Skin epidermis (tissue), 12 donors: ENCODE measurements around the gene CD70.
A peak's percentile ranks its signal among the peaks of the same experiment; 100 is the strongest.
"Not testable (repeated sequence)": the region's sequence is repeated elsewhere in the genome, so short reads cannot be mapped to it uniquely, and the experiment has no call there.

ENCODE experiments used
- H3K27ac ChIP-seq, 21 experiments: fragments of 200-600 bp; sonication (generic) in 11 of 21; one replicate each; pipeline ENCODE4 v1.5.0; 2020; ENCODE audit warnings: mild to moderate bottlenecking in 3 of 21, inconsistent platforms in 2 of 21, moderate library complexity in 2 of 21
- H3K4me3 ChIP-seq, 7 experiments: fragments of 200-600 bp; sonication (generic) in 2 of 7; one replicate each; pipeline ENCODE4 v1.5.0; 2020; ENCODE audit warnings: inconsistent platforms in 2 of 7, mild to moderate bottlenecking in 2 of 7, moderate library complexity in 1 of 7

Gene CD70, protein sequence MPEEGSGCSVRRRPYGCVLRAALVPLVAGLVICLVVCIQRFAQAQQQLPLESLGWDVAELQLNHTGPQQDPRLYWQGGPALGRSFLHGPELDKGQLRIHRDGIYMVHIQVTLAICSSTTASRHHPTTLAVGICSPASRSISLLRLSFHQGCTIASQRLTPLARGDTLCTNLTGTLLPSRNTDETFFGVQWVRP

DNA sequence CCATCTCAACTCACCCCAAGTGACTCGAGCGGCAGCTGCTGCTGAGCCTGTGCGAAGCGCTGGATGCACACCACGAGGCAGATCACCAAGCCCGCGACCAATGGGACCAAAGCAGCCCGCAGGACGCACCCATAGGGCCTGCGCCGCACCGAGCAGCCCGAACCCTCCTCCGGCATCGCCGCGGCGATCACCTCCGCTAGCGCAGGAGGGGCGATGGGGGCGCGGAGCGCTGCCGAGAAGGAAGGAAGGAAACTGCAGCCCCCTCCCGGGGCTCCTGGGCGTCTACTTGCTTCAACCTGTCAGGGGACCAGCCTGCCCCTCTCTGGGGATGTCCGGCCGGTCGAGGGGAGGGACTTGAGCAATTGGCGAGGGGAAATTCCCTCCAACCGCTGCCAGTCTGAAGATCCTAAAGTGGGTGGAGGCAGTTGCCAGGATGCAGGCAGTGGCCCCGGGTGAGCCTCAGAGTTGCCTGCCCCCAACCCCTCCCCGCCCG, at the start of gene CD70:
CD70 (minus strand) TSS at position 324 of the 493 bp plus-strand sequence; CDS start at position 176, 148 bp downstream.
- Histone ChIP-seq H3K4me3 (peak within 1 kb of the TSS in 6 of 7 experiments; percentile 8 to 33 (median 19)), H3K27ac (peak within 1 kb of the TSS in 8 of 21 experiments; percentile 1 to 69 (median 40))

GRCh38 chr19:6640333-6640732, 49.4 kb upstream of the CD70 start:
- H3K4me3 ChIP-seq, H3K27ac ChIP-seq: not testable (repeated sequence)

DNA sequence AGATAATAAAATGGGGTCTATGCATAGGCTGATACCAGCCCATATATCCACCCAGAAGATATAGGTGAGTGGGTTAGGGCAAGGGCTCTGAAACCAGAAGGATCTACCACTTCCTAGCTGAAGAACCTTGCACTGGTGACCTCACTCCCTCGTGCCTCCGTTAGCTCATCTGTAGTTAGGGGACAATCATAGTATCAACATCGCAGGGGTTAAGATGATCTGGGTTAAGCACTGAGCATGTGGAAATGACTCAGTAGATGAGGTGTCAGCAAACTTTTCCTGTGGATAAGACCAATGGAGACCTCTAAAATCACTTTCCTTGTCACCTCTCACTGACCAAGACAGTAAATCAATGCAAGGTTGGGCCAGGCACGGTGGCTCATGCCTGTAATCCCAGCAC, 48.5 kb upstream of the CD70 start:
- H3K4me3 ChIP-seq = no peak overlapping the region
- no peak overlapping the region for H3K27ac ChIP-seq

DNA sequence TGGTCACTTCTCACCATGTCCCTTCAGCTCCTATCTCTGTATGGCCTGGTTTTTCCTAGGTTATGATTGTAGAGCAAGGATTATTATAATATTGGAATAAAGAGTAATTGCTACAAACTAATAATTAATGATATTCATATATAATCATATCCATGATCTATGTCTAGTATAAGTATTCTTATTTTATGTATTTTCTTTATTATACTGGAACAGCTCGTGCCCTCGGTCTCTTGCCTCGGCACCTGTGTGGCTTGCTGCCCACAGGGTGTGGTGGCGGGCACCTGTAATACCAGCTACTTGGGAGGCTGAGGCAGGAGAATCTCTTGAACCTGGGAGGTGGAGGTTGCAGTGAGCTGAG, 42.5 kb upstream of the CD70 start:
- H3K27ac ChIP-seq, H3K4me3 ChIP-seq: not testable (repeated sequence)

GRCh38 chr19:6632747-6633455, 42.0 kb upstream of the CD70 start:
- not testable (repeated sequence) for H3K27ac ChIP-seq, H3K4me3 ChIP-seq

DNA sequence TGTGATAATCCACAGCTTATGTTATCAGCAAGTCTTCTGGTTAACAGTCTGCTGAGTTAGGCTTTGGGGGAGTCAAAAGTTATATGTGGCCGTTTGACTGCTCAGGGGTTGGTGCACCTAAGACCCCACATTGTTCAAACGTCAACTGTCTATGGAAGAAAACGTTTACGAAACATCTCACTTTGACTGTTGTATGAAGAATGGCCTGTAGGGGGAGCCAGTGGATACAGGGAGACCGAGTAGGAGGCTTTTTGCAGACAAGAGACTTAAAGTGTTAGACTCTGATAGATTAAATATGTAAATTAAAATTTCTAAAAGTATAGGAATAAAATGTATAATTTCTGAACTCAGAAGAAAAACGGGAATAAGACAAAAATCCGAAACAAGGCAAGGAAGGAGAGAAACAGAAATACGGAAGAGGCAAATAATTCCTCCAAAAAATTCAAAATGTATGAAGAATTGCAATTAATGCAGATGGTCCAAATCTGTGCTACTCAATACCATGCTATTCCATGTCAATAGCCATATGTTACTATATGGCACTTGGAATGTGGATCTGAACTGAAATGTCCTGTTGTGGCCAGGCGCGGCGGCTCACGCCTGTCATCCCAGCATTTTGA, 41.2 kb upstream of the CD70 start:
- Histone ChIP-seq H3K27ac (no peak overlapping the region), H3K4me3 (no peak overlapping the region)

DNA sequence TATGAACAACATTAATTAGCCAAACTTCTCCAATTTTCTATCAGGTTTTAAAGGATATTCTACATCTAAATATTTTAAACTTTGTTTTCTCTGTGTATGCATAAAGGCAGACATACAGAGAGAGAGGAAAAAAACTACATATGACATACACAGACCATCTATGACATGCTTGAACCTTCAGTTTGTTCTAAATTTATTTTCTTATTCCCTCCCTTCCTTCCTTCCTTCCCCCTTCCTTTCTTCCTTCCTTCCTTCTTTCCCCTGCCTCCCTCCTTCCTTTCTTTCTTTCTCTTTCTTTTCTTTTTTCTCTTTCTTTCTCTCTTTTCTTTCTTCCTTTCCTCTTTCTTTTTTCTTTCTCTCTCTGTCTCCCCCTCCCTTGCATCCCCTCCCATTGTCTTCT, 35.8 kb upstream of the CD70 start:
- H3K4me3 ChIP-seq = no peak overlapping the region
- H3K27ac ChIP-seq = no peak overlapping the region

DNA sequence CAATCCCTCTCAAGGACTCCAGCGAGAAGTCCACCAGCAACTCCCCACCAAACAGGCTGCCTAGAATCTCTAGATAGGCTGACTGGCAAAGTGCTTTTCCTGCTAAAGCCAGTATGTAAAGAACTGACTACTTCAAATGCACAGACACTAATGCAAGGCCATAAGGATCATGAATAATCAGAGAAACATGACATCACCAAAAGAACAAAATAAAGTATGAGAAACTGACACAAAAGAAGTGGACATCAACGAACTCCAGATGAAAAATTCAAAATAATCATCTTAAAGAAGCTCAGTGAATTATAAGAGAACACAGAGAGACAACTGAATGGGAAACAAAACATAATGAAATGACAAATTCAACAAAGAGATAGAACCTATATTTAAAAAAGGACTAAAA, 26.4 kb upstream of the CD70 start:
- Histone ChIP-seq H3K27ac (no peak overlapping the region), H3K4me3 (no peak overlapping the region)

DNA sequence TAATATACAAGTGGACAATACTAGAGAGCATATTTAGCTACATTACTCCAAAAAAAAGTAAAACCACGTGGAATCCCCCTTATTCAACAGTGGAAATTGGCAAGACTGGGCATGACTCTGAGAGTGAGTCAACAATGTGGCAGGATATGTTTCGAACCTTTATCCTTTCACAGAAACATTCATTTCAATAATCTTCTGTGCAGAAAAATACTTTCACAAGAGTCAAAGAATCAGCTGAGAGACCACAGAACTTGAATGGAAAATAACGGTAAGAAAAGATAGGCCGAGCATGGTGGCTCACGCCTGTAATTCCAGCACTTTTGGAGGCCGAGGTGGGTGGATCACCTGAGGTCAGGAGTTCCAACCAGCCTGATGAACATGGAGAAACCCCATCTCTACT, 25.1 kb upstream of the CD70 start:
- H3K4me3 ChIP-seq = no peak overlapping the region
- no peak overlapping the region for H3K27ac ChIP-seq

GRCh38 chr19:6613711-6614110, 22.8 kb upstream of the CD70 start:
- Histone ChIP-seq H3K4me3 (no peak overlapping the region), H3K27ac (no peak overlapping the region)

DNA sequence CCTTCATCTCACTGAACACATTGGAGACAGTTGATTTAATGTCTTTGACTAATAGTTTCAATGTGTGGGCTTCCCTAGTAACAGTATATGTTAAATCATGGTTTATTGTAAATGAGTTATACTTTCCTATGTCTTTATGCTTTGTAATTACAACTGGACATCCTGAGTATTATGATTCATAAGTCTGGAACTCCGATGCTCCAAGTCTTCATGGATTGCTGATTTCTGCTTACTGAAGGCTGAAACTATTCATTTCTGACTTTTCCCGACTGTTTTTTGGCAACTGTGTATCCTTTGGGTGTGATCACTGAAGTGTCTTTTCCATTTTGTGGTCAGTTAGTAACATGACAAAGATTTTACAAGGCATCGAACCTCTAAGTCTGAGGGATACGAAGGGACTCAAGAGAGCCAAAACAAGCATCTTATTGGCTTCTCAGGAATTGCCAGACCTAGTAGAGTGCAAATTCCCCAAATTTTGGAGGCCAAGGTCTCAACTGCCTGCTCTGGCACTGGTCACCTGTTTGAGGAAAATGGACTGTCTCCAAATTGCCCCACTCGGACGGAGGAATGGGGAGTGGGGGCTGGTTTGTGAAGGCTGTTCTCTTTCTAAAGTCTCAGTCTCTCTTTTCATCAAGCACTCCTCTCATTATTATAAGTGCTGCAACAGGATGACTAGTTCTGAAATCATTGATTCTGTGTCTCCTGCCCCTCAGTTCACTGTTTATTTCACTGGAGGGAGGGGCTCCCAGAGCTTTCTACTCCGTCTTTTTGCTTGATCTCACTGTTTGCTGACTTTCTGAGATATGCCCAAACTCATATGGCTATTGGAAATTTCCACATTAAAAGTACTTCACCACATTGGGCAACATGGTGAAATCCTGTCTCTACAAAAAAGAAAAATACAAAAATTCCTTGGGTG, 20.2 kb upstream of the CD70 start:
- Histone ChIP-seq H3K27ac (peak overlapping the region in 4 of 21 experiments; percentile 0 to 61 (median 32)), H3K4me3 (no peak overlapping the region)

DNA sequence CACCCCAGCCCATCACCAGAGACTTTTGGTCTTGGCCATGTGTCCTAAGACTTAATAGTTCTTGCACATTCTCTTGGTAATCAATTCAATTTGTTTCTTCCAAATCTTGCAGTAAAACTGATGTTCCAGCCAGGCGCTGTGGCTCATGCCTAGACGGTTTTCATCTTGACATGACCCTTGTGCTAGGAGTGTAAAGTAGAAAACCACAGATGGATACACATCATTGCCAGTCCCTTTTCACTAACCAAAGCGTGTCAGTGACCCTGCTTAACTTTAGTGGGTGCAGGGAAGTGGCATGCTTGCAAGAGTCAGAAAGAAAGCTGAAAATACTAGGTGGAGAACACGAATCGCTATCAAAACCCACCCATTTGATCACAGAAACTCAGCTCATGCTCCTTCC, 18.0 kb upstream of the CD70 start:
- no peak overlapping the region for H3K27ac ChIP-seq
- no peak overlapping the region for H3K4me3 ChIP-seq

DNA sequence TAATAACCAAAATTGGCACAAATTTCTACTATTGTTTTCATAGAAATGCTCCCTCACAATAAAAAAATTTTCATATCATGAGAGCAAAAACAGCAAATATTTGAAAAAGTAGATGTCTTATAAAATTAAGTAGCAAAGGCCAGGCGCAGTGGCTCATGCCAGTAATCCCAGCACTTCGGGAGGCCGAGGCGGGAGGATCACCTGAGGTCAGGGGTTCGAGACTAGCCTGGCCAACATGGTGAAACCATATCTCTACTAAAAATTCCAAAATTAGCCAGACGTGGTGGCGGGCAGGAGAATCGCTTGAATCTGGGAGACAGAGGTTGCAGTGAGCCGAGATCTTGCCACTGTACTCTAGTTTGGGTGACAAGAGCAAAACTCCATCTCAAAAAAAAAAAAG, 17.2 kb upstream of the CD70 start:
- H3K27ac ChIP-seq, H3K4me3 ChIP-seq: not testable (repeated sequence)

GRCh38 chr19:6606276-6607070, 15.5 kb upstream of the CD70 start:
- H3K4me3 ChIP-seq, H3K27ac ChIP-seq: not testable (repeated sequence)

GRCh38 chr19:6604906-6605305, 14.0 kb upstream of the CD70 start:
- Histone ChIP-seq H3K27ac (no peak overlapping the region), H3K4me3 (no peak overlapping the region)

DNA sequence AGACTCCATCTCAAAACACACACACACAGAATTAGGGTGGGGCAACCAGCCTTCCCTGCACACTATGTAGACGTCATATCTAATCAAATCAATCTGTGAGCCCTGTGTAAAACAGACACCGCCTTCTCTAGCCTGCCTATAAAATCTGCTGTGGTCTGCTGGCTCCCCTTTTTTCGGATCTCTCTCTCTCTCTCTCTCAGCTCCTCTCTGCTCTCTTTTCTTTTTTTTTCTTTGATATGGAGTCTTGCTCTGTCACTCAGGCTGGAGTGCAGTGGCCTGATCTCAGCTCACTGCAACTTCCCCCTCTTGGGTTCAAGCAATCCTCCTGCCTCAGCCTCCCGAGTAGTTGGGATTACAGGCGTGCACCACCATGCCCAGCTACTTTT, 11.8 kb upstream of the CD70 start:
- no peak overlapping the region for H3K4me3 ChIP-seq

GRCh38 chr19:6601537-6602052, 10.6 kb upstream of the CD70 start:
- not testable (repeated sequence) for H3K4me3 ChIP-seq
- peak overlapping the region in 4 of 21 experiments; percentile 21 to 68 (median 38) for H3K27ac ChIP-seq

More for the DNA sequence above, 11.8 kb upstream of the CD70 start:
- peak overlapping the region in 1 of 21 experiments; percentile 50 for H3K27ac ChIP-seq

- H3K4me3 ChIP-seq = not testable (repeated sequence)
- peak overlapping the region in 4 of 21 experiments; percentile 21 to 68 (median 38) for H3K27ac ChIP-seq
Observed at GRCh38 chr19:6600951-6601536, 10.1 kb upstream of the CD70 start.
